GM12878 (cell line): ENCODE results near the gene KRT81. TPM values are rescaled to one million over a fixed set of nuclear protein-coding genes. Genes with fewer than 3 reads are reported as not detected.

Experiments used
- ATAC-seq: fragments of 200-7000 bp; cut with Tn5 transposase; 3 replicates; pipeline ENCODE4 v1.9.1; 2020; ENCODE audit warnings: mild to moderate bottlenecking, moderate library complexity
- BruUV-seq: library from RNA; stranded (reverse); fragments of 400-500 nt; replicated peaks from 2 replicates; lab custom pipeline; 2021; lab: Mats Ljungman, UMichigan
- CTCF ChIA-PET: fragments of 300-600 bp; sonication (Branson Sonifier 250); formaldehyde crosslinking; extraction: SDS; loops from one replicate; lab custom pipeline; 2021; ENCODE audit warnings: inconsistent platforms; lab: Yijun Ruan, JAX
- POLR2A ChIA-PET: fragments of 350-600 bp; formaldehyde crosslinking; extraction: SDS; loops from one replicate; lab custom pipeline; 2021; ENCODE audit warnings: inconsistent platforms; lab: Charles Lee
- RAD21 ChIA-PET: fragments of 300-600 bp; sonication (Branson Sonifier 250); formaldehyde crosslinking; loops from one replicate; lab custom pipeline; 2023; ENCODE audit warnings: antibody characterized with exemption; ENCODE audit not compliant: unreplicated experiment; lab: Charles Lee
- SMC1A ChIA-PET: fragments of 300-600 bp; sonication (Branson Sonifier 250); formaldehyde crosslinking; loops from one replicate; lab custom pipeline; 2023; ENCODE audit not compliant: unreplicated experiment, uncharacterized antibody; lab: Charles Lee
- DNase-seq: peaks from one replicate; pipeline ENCODE4 v3.0.0-alpha.2; 2011; ENCODE audit warnings: low read depth, low spot score
- FAIRE-seq: peaks from 3 replicates; lab custom pipeline; 2011; peaks lifted over from hg19 to GRCh38; lab: Jason Lieb, UNC
- H2AFZ ChIP-seq: 2 replicates; pipeline ENCODE4 v1.6.0; 2011; ENCODE audit warnings: low read depth, low read length, control low read depth; ENCODE audit not compliant: control insufficient read depth
- H3K27ac ChIP-seq: 2 replicates; pipeline ENCODE4 v1.5.1; 2011; ENCODE audit warnings: control low read depth; ENCODE audit not compliant: control insufficient read depth, insufficient read depth
- H3K27me3 ChIP-seq, 2 experiments: replicated peaks in 1 of 2; 2 replicates each; pipeline versions ENCODE4 v1.6.0 to v1.6.1; 2011; ENCODE audit warnings: low read length in 1 of 2; ENCODE audit not compliant: control insufficient read depth in 2 of 2, insufficient read depth in 2 of 2
- H3K36me3 ChIP-seq, 2 experiments: 2 replicates each; pipeline ENCODE4 v1.5.1; 2011; ENCODE audit warnings: low read length in 1 of 2; ENCODE audit not compliant: control insufficient read depth in 2 of 2, insufficient read depth in 2 of 2
- H3K4me1 ChIP-seq: 2 replicates; pipeline ENCODE4 v1.6.1; 2011; ENCODE audit warnings: mild to moderate bottlenecking, low read length, moderate library complexity, mixed read lengths; ENCODE audit not compliant: control insufficient read depth, insufficient read depth
- H3K4me2 ChIP-seq: 2 replicates; pipeline ENCODE4 v1.6.0; 2011; ENCODE audit warnings: control low read depth; ENCODE audit not compliant: control insufficient read depth, insufficient read depth
- H3K4me3 ChIP-seq: fragments of 200-600 bp; sonication (generic); 2 replicates; pipeline ENCODE4 v1.5.1; 2016
- H3K79me2 ChIP-seq: 2 replicates; pipeline ENCODE4 v1.6.0; 2011; ENCODE audit warnings: low read length; ENCODE audit not compliant: control insufficient read depth, insufficient read depth
- H3K9ac ChIP-seq: 2 replicates; pipeline ENCODE4 v1.8.0; 2011; ENCODE audit warnings: low read length, control low read depth, mixed read lengths; ENCODE audit not compliant: control insufficient read depth, insufficient read depth
- H3K9me3 ChIP-seq: replicated peaks from 3 replicates; pipeline ENCODE4 v1.5.1; 2011; ENCODE audit warnings: mild to moderate bottlenecking, low read length; ENCODE audit not compliant: control insufficient read depth, insufficient read depth
- H4K20me1 ChIP-seq: 2 replicates; pipeline ENCODE4 v1.6.0; 2011; ENCODE audit not compliant: control insufficient read depth, insufficient read depth
- IRF3 ChIP-seq: fragments of 450-650 bp; IDR thresholded peaks from 2 replicates; pipeline ENCODE4 v1.6.1; 2014; ENCODE audit warnings: mild to moderate bottlenecking
- IRF4 ChIP-seq: IDR thresholded peaks from 2 replicates; pipeline ENCODE4 v1.6.1; 2011; ENCODE audit warnings: low read depth, low read length
- NBN ChIP-seq: fragments of 450-650 bp; IDR thresholded peaks from 2 replicates; pipeline ENCODE4 v1.6.1; 2016
- TARDBP ChIP-seq: IDR thresholded peaks from 2 replicates; pipeline ENCODE4 v1.6.1; 2016; ENCODE audit warnings: borderline replicate concordance
- ZBTB40 ChIP-seq: fragments of 450-650 bp; IDR thresholded peaks from 2 replicates; pipeline ENCODE4 v1.6.1; 2016; ENCODE audit warnings: mild to moderate bottlenecking, moderate library complexity, borderline replicate concordance
- WGBS: methylation state at CpG from one replicate; pipeline ENCODE4 v1.1.6; 2016; ENCODE audit warnings: low lambda C conversion rate; ENCODE audit not compliant: insufficient replicate concordance, insufficient coverage; ENCODE audit errors: missing lambda C conversion rate; 5-methylcytosine and 5-hydroxymethylcytosine counted together
- in situ Hi-C: fragments of 300-500 bp; cut with MboI; formaldehyde crosslinking; loops from 9 replicates; pipeline ENCODE4 v1.14.3; 2018; ENCODE audit warnings: mixed read lengths
- intact Hi-C: fragments of 100-400 bp; cut with micrococcal nuclease; formaldehyde crosslinking; loops from one replicate; pipeline ENCODE4 v1.14.2; 2022; ENCODE audit not compliant: unreplicated experiment
- polyA plus RNA-seq, 11 experiments: library from polyadenylated mRNA; depleted of rRNA in 4 of 11; unstranded in 6 of 11; stranded (reverse) in 5 of 11; fragments of >200 nt; fragmentation: Nextera tagmentation in 4 of 11; fragmentation: Illumina TruSeq in 1 of 11; extraction: Ambion mirVana in 4 of 11; extraction: Trizol in 1 of 11; gene quantifications; 1 replicate in 1 of 11; 2 replicates in 10 of 11; pipeline versions ENCODE4 v1.2.1 to v1.2.3, GENCODE V29; 2011 to 2016; ENCODE audit warnings: inconsistent platforms in 2 of 11, missing spikeins in 2 of 11, low read depth in 1 of 11
- total RNA-seq, 4 experiments: library from RNA; depleted of rRNA in 3 of 4; stranded (reverse); fragments of >200 nt in 3 of 4; fragmentation: Illumina TruSeq in 1 of 4; extraction: Trizol in 1 of 4; gene quantifications; 2 replicates each; pipeline versions ENCODE4 v1.2.1 to v1.2.3, GENCODE V29; 2013 to 2021

The KRT81 gene
- total and polyA plus RNA-seq, 10 of the 15 experiments (the other 5 are each of a cell fraction or from before 2014, with no cell fraction given), result 0.05 to 0.15 TPM; not detected in 8

- Histone ChIP-seq H3K9me3 (no peaks in the 10 kb centered on the region), H3K27me3 (peaks cover 0 to 1% of the 10 kb centered on the region in 2 experiments; a peak in 1 of 4 replicates), H2AFZ (no peak overlapping the region), H3K4me1 (no peaks in the 10 kb centered on the region), H4K20me1 (no peaks in the 10 kb centered on the region), H3K9ac (no peak overlapping the region), H3K4me2 (no peak overlapping the region), H3K4me3 (no peak overlapping the region), H3K79me2 (no peaks in the 10 kb centered on the region), H3K36me3 (no peaks in the 10 kb centered on the region), H3K27ac (no peak overlapping the region)
- no peak for TF ChIP-seq TARDBP
- TF ChIP-seq NBN, result no peak
- no peak for TF ChIP-seq IRF4
- no peak for TF ChIP-seq IRF3
- TF ChIP-seq ZBTB40, result no peak
- ATAC-seq (no peak), FAIRE-seq (no peak), DNase-seq (no peak)
- in situ Hi-C loops (no loop called here), intact Hi-C loops (no loop called here)
- CTCF ChIA-PET, result interaction anchor here (1.5 to 7.0 kb wide), 2 partner anchors 17 to 75 kb away, joined by 5 to 39 read pairs; no protein-coding TSS in a partner anchor
- POLR2A ChIA-PET, result no interaction called here
- BruUV-seq, result no TSS peak
- SMC1A ChIA-PET, result no interaction called here
- RAD21 ChIA-PET, result no interaction called here
- 46% methylated on average over 5 of the region's 5 CpGs for WGBS
These were observed 5.4 kb upstream of the KRT81 start for GRCh38 chr12:52296572-52297215.
